GM12878 (cell line): ENCODE results near the gene OPCML. TPM values are rescaled to one million over a fixed set of nuclear protein-coding genes. Genes with fewer than 3 reads are reported as not detected.

Experiments
- BACH1 ChIP-seq: fragments of 450-650 bp; IDR thresholded peaks from 2 replicates; pipeline ENCODE4 v1.6.1; 2017; ENCODE audit warnings: mild to moderate bottlenecking, borderline replicate concordance
- BMI1 ChIP-seq: fragments of 450-650 bp; IDR thresholded peaks from 2 replicates; pipeline ENCODE4 v1.6.1; 2016; ENCODE audit warnings: mild to moderate bottlenecking, moderate library complexity, borderline replicate concordance
- CHD1 ChIP-seq: IDR thresholded peaks from 2 replicates; pipeline ENCODE4 v1.6.1; 2012; ENCODE audit warnings: low read depth, low read length, improper control_type of control experiment
- EED ChIP-seq: sonication (generic); IDR thresholded peaks from 2 replicates; pipeline ENCODE4 v1.6.1; 2016; ENCODE audit warnings: antibody characterized with exemption, low read depth
- ETV6 ChIP-seq, 2 experiments: fragments of 450-650 bp in 1 of 2; IDR thresholded peaks in 1 of 2; conservative IDR thresholded peaks in 1 of 2; 2 replicates each; pipeline ENCODE4 v1.6.1; 2014; ENCODE audit warnings: antibody characterized with exemption in 1 of 2, borderline replicate concordance in 1 of 2, low read depth in 1 of 2, mild to moderate bottlenecking in 1 of 2, moderate library complexity in 1 of 2
- FOXK2 ChIP-seq: fragments of 450-650 bp; IDR thresholded peaks from 2 replicates; pipeline ENCODE4 v1.6.1; 2017; ENCODE audit warnings: mild to moderate bottlenecking, moderate library complexity
- GABPA ChIP-seq: IDR thresholded peaks from 2 replicates; pipeline ENCODE4 v1.6.1; 2014; ENCODE audit warnings: antibody characterized with exemption, low read depth, mild to moderate bottlenecking, inconsistent platforms
- HDAC6 ChIP-seq: fragments of 200-600 bp; sonication (generic); IDR thresholded peaks from one replicate; pipeline ENCODE4 v1.8.0; 2017; ENCODE audit warnings: antibody characterized with exemption; ENCODE audit not compliant: unreplicated experiment
- MLLT1 ChIP-seq: fragments of 450-650 bp; IDR thresholded peaks from 2 replicates; pipeline ENCODE4 v1.6.1; 2016; ENCODE audit warnings: mild to moderate bottlenecking
- MTA2 ChIP-seq: fragments of 450-650 bp; IDR thresholded peaks from 2 replicates; pipeline ENCODE4 v1.6.1; 2016; ENCODE audit warnings: low read depth, mild to moderate bottlenecking, moderate library complexity
- NFXL1 ChIP-seq: fragments of 450-650 bp; IDR thresholded peaks from 2 replicates; pipeline ENCODE4 v1.6.1; 2017; ENCODE audit warnings: antibody characterized with exemption, mild to moderate bottlenecking, borderline replicate concordance
- RB1 ChIP-seq: fragments of 450-650 bp; formaldehyde crosslinking; IDR thresholded peaks from 2 replicates; pipeline ENCODE4 v1.6.1; 2017; ENCODE audit warnings: mild to moderate bottlenecking, borderline replicate concordance
- RBBP5 ChIP-seq: fragments of 200-600 bp; sonication (generic); conservative IDR thresholded peaks from 2 replicates; pipeline ENCODE4 v1.6.1; 2016
- SIX5 ChIP-seq: IDR thresholded peaks from 2 replicates; pipeline ENCODE4 v1.6.1; 2011; ENCODE audit warnings: mild to moderate bottlenecking, low read depth, low read length, moderate library complexity; ENCODE audit not compliant: severe bottlenecking
- SMAD1 ChIP-seq: fragments of 450-650 bp; IDR thresholded peaks from 2 replicates; pipeline ENCODE4 v1.6.1; 2018; ENCODE audit warnings: mild to moderate bottlenecking, low read depth; ENCODE audit not compliant: partially characterized antibody
- SREBF1 ChIP-seq: IDR thresholded peaks from 2 replicates; pipeline ENCODE4 v1.6.1; 2012; ENCODE audit warnings: mild to moderate bottlenecking, low read length
- TBL1XR1 ChIP-seq: IDR thresholded peaks from 2 replicates; pipeline ENCODE4 v1.6.1; 2012; ENCODE audit warnings: low read depth, low read length, improper control_type of control experiment
- TCF7 ChIP-seq: IDR thresholded peaks from 2 replicates; pipeline ENCODE4 v1.6.1; 2014; ENCODE audit warnings: antibody characterized with exemption, borderline replicate concordance
- WRNIP1 ChIP-seq: IDR thresholded peaks from 2 replicates; pipeline ENCODE4 v1.6.1; 2011; ENCODE audit warnings: low read depth, low read length, improper control_type of control experiment, borderline replicate concordance
- YBX1 ChIP-seq: fragments of 450-650 bp; IDR thresholded peaks from 2 replicates; pipeline ENCODE4 v1.6.1; 2016; ENCODE audit warnings: antibody characterized with exemption
- ZNF384 ChIP-seq: IDR thresholded peaks from 2 replicates; pipeline ENCODE4 v1.6.1; 2012; ENCODE audit warnings: low read depth, mild to moderate bottlenecking, low read length, improper control_type of control experiment, borderline replicate concordance
- polyA plus RNA-seq, 11 experiments: library from polyadenylated mRNA; depleted of rRNA in 4 of 11; unstranded in 6 of 11; stranded (reverse) in 5 of 11; fragments of >200 nt; fragmentation: Nextera tagmentation in 4 of 11; fragmentation: Illumina TruSeq in 1 of 11; extraction: Ambion mirVana in 4 of 11; extraction: Trizol in 1 of 11; gene quantifications; 1 replicate in 1 of 11; 2 replicates in 10 of 11; pipeline versions ENCODE4 v1.2.1 to v1.2.3, GENCODE V29; 2011 to 2016; ENCODE audit warnings: inconsistent platforms in 2 of 11, missing spikeins in 2 of 11, low read depth in 1 of 11
- total RNA-seq, 4 experiments: library from RNA; depleted of rRNA in 3 of 4; stranded (reverse); fragments of >200 nt in 3 of 4; fragmentation: Illumina TruSeq in 1 of 4; extraction: Trizol in 1 of 4; gene quantifications; 2 replicates each; pipeline versions ENCODE4 v1.2.1 to v1.2.3, GENCODE V29; 2013 to 2021
- TF ChIP-seq, protein P1 (sequence below): IDR thresholded peaks from 2 replicates; pipeline ENCODE4 v1.6.1; 2012; ENCODE audit warnings: low read length, inconsistent platforms
- TF ChIP-seq, protein P2 (sequence below): fragments of 150-350 bp; IDR thresholded peaks from 2 replicates; pipeline ENCODE4 v1.6.1; 2016; ENCODE audit warnings: low read depth, low read length

The OPCML gene
- total and polyA plus RNA-seq, 10 of the 15 experiments (the other 5 are each of a cell fraction or from before 2014, with no cell fraction given) = 0.84 TPM; not detected in 9

GRCh38 chr11:133360860-133361688 is 171.2 kb downstream of the OPCML start (continued):
- TF ChIP-seq RBBP5 (no peak), BMI1 (no peak), RB1 (no peak), EED (no peak), WRNIP1 (no peak), ETV6 (conservative IDR thresholded peaks at IDR 0.05 in 1 of 2, IDR thresholded peaks at IDR 0.05 in 1 of 2; ENCODE audit: borderline replicate concordance in 1 of 2, low read depth in 1 of 2) (no peak), NFXL1 (no peak), GABPA (no peak), BACH1 (no peak), SIX5 (no peak), CHD1 (no peak), HDAC6 (no peak), MLLT1 (no peak), TCF7 (no peak), MTA2 (no peak), TBL1XR1 (no peak), ZNF384 (no peak), SREBF1 (no peak), SMAD1 (no peak), YBX1 (no peak), FOXK2 (no peak)
- TF ChIP-seq, protein P1, sequence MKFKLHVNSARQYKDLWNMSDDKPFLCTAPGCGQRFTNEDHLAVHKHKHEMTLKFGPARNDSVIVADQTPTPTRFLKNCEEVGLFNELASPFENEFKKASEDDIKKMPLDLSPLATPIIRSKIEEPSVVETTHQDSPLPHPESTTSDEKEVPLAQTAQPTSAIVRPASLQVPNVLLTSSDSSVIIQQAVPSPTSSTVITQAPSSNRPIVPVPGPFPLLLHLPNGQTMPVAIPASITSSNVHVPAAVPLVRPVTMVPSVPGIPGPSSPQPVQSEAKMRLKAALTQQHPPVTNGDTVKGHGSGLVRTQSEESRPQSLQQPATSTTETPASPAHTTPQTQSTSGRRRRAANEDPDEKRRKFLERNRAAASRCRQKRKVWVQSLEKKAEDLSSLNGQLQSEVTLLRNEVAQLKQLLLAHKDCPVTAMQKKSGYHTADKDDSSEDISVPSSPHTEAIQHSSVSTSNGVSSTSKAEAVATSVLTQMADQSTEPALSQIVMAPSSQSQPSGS = no peak
- TF ChIP-seq, protein P2, sequence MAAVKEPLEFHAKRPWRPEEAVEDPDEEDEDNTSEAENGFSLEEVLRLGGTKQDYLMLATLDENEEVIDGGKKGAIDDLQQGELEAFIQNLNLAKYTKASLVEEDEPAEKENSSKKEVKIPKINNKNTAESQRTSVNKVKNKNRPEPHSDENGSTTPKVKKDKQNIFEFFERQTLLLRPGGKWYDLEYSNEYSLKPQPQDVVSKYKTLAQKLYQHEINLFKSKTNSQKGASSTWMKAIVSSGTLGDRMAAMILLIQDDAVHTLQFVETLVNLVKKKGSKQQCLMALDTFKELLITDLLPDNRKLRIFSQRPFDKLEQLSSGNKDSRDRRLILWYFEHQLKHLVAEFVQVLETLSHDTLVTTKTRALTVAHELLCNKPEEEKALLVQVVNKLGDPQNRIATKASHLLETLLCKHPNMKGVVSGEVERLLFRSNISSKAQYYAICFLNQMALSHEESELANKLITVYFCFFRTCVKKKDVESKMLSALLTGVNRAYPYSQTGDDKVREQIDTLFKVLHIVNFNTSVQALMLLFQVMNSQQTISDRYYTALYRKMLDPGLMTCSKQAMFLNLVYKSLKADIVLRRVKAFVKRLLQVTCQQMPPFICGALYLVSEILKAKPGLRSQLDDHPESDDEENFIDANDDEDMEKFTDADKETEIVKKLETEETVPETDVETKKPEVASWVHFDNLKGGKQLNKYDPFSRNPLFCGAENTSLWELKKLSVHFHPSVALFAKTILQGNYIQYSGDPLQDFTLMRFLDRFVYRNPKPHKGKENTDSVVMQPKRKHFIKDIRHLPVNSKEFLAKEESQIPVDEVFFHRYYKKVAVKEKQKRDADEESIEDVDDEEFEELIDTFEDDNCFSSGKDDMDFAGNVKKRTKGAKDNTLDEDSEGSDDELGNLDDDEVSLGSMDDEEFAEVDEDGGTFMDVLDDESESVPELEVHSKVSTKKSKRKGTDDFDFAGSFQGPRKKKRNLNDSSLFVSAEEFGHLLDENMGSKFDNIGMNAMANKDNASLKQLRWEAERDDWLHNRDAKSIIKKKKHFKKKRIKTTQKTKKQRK = no peak
